Neuronal stem cell (in vitro differentiated cells): ENCODE results near the gene SLC44A3.

ENCODE experiments used
- DNase-seq: peaks from one replicate; pipeline ENCODE4 v3.0.0-alpha.2; 2013; ENCODE audit warnings: low spot score
- H2AFZ ChIP-seq: one replicate; pipeline ENCODE4 v1.6.1; 2013; ENCODE audit warnings: mild to moderate bottlenecking, low read length, inconsistent platforms
- H2AK5ac ChIP-seq: 2 replicates; pipeline ENCODE4 v1.6.1; 2013; ENCODE audit warnings: low read depth, mild to moderate bottlenecking, inconsistent platforms, low read length, moderate library complexity, mixed read lengths
- H2BK120ac ChIP-seq: 2 replicates; pipeline ENCODE4 v1.6.1; 2013; ENCODE audit warnings: low read depth, mild to moderate bottlenecking, inconsistent platforms, low read length, moderate library complexity, mixed read lengths
- H2BK12ac ChIP-seq: one replicate; pipeline ENCODE4 v1.6.1; 2013; ENCODE audit warnings: low read length, inconsistent platforms
- H2BK15ac ChIP-seq: 2 replicates; pipeline ENCODE4 v1.6.1; 2013; ENCODE audit warnings: mild to moderate bottlenecking, low read length, inconsistent platforms, mixed read lengths
- H2BK5ac ChIP-seq: one replicate; pipeline ENCODE4 v1.6.1; 2013; ENCODE audit warnings: inconsistent platforms, mild to moderate bottlenecking, low read length, moderate library complexity
- H3K14ac ChIP-seq: one replicate; pipeline ENCODE4 v1.6.1; 2013; ENCODE audit warnings: low read length, inconsistent platforms
- H3K18ac ChIP-seq: 2 replicates; pipeline ENCODE4 v1.6.1; 2013; ENCODE audit warnings: low read length, inconsistent platforms
- H3K23ac ChIP-seq: 2 replicates; pipeline ENCODE4 v1.6.1; 2013; ENCODE audit warnings: low read depth, mild to moderate bottlenecking, mixed read lengths, low read length, inconsistent platforms; ENCODE audit not compliant: poor library complexity
- H3K27ac ChIP-seq: replicated peaks from 3 replicates; pipeline ENCODE4 v1.5.1; 2013; ENCODE audit warnings: low read length, inconsistent platforms
- H3K27me3 ChIP-seq, 3 experiments: 2 replicates each; pipeline ENCODE4 v1.6.1; 2013; ENCODE audit warnings: low read length in 3 of 3, mild to moderate bottlenecking in 2 of 3, inconsistent platforms in 1 of 3, low read depth in 1 of 3, mixed read lengths in 1 of 3, moderate library complexity in 1 of 3; ENCODE audit not compliant: control insufficient read depth in 3 of 3, insufficient read depth in 3 of 3
- H3K36me3 ChIP-seq, 2 donors: replicated peaks in 1 of 2; 2 replicates each; pipeline ENCODE4 v1.6.1; 2013; ENCODE audit warnings: low read length in 2 of 2; ENCODE audit not compliant: control insufficient read depth in 2 of 2, insufficient read depth in 2 of 2
- H3K4ac ChIP-seq: 2 replicates; pipeline ENCODE4 v1.6.1; 2013; ENCODE audit warnings: inconsistent platforms, mild to moderate bottlenecking, low read length, moderate library complexity
- H3K4me1 ChIP-seq, 2 donors: 1 replicate in 1 of 2; 2 replicates in 1 of 2; pipeline ENCODE4 v1.6.1; 2013; ENCODE audit warnings: low read length in 2 of 2, low read depth in 1 of 2; ENCODE audit not compliant: control insufficient read depth in 2 of 2, insufficient read depth in 1 of 2
- H3K4me2 ChIP-seq: one replicate; pipeline ENCODE4 v1.6.1; 2013; ENCODE audit warnings: mild to moderate bottlenecking, low read length, inconsistent platforms; ENCODE audit not compliant: insufficient read depth, poor library complexity, severe bottlenecking
- H3K4me3 ChIP-seq, 2 donors: 2 replicates each; pipeline ENCODE4 v1.5.1; 2013; ENCODE audit warnings: low read length in 2 of 2, mild to moderate bottlenecking in 2 of 2, inconsistent platforms in 1 of 2, moderate library complexity in 1 of 2
- H3K79me1 ChIP-seq: one replicate; pipeline ENCODE4 v1.6.1; 2013; ENCODE audit warnings: low read depth, mild to moderate bottlenecking, inconsistent platforms, low read length, moderate library complexity
- H3K9ac ChIP-seq: one replicate; pipeline ENCODE4 v1.6.1; 2013; ENCODE audit warnings: mild to moderate bottlenecking, low read depth, low read length, inconsistent platforms; ENCODE audit not compliant: poor library complexity
- H3K9me3 ChIP-seq, 2 donors: replicated peaks in 1 of 2; 2 replicates each; pipeline versions ENCODE3 to v1.6.1; 2013; ENCODE audit warnings: low read length in 2 of 2, mild to moderate bottlenecking in 2 of 2, inconsistent platforms in 1 of 2, low read depth in 1 of 2, mixed read lengths in 1 of 2, moderate library complexity in 1 of 2; ENCODE audit not compliant: control insufficient read depth in 2 of 2, insufficient read depth in 1 of 2
- H4K8ac ChIP-seq: one replicate; pipeline ENCODE4 v1.6.1; 2013; ENCODE audit warnings: low read depth, mild to moderate bottlenecking, inconsistent platforms, low read length, moderate library complexity
- H4K91ac ChIP-seq: one replicate; pipeline ENCODE4 v1.6.1; 2013; ENCODE audit warnings: low read length, low read depth, mild to moderate bottlenecking, inconsistent platforms; ENCODE audit not compliant: poor library complexity
- WGBS, 2 donors: extraction: QIAGEN DNeasy Blood & Tissue Kit; methylation state at CpG; one replicate each; pipeline ENCODE4 v1.1.7; 2013; ENCODE audit warnings: missing lambda C conversion rate in 2 of 2, mixed read lengths in 1 of 2; ENCODE audit not compliant: insufficient read length in 2 of 2, insufficient replicate concordance in 1 of 2; ENCODE audit errors: extremely low coverage in 2 of 2; 5-methylcytosine and 5-hydroxymethylcytosine counted together

The SLC44A3 gene

GRCh38 chr1:94819238-94819944 lies 766 bp upstream of the SLC44A3 start:
- H3K9me3 ChIP-seq, result no peaks in the 10 kb centered on the region
- H2AFZ ChIP-seq, result peak overlapping the region; percentile 96
- no peak overlapping the region for H3K14ac ChIP-seq
- no peak overlapping the region for H3K27ac ChIP-seq
- no peaks in the 10 kb centered on the region for H3K36me3 ChIP-seq
- peak overlapping the region; percentile 78 for H3K4me2 ChIP-seq
- no peak overlapping the region for H2BK5ac ChIP-seq
- no peak overlapping the region for H2BK12ac ChIP-seq
- no peak overlapping the region for H4K8ac ChIP-seq
- no peak overlapping the region for H3K4ac ChIP-seq
- WGBS, 2 donors, result no CpG with 5 or more reads among the region's 14 CpGs
- DNase-seq, result no peak
- H3K18ac ChIP-seq, result peak overlapping the region; percentile 97
- H3K27me3 ChIP-seq, result peaks cover 0 to 25% (median 0%) of the 10 kb centered on the region in 3 experiments
- no peak overlapping the region for H4K91ac ChIP-seq
- no peak overlapping the region for H2BK120ac ChIP-seq
- no peak overlapping the region for H2AK5ac ChIP-seq
- peak overlapping the region; percentile 72 for H2BK15ac ChIP-seq
- peak overlapping the region; percentile 69 for H3K23ac ChIP-seq
- no peaks in the 10 kb centered on the region for H3K79me1 ChIP-seq
- H3K4me3 ChIP-seq, result peak overlapping the region; percentile 55 to 82
- H3K9ac ChIP-seq, result peak overlapping the region; percentile 89
- H3K4me1 ChIP-seq, result peaks cover 8 to 12% of the 10 kb centered on the region in 2 donors

GRCh38 chr1:94820936-94821335 lies 779 bp downstream of the SLC44A3 start:
- H4K91ac ChIP-seq, result no peak overlapping the region
- no peak overlapping the region for H3K14ac ChIP-seq
- H3K4me2 ChIP-seq, result no peak overlapping the region
- no peak for DNase-seq
- H3K4ac ChIP-seq, result no peak overlapping the region
- H3K79me1 ChIP-seq, result no peaks in the 10 kb centered on the region
- H3K27me3 ChIP-seq, result peaks cover 0 to 25% (median 0%) of the 10 kb centered on the region in 3 experiments
- no peak overlapping the region for H4K8ac ChIP-seq
- no peak overlapping the region for H3K27ac ChIP-seq
- H3K23ac ChIP-seq, result no peak overlapping the region
- H3K9ac ChIP-seq, result no peak overlapping the region
- no peak overlapping the region for H2BK15ac ChIP-seq
- peak overlapping the region; percentile 2 for H2AFZ ChIP-seq
- peaks cover 8 to 12% of the 10 kb centered on the region in 2 donors for H3K4me1 ChIP-seq
- no peak overlapping the region for H2BK120ac ChIP-seq
- whole genome bisulfite sequencing, 2 donors, result no CpG with 5 or more reads among the region's 7 CpGs
- no peak overlapping the region for H2BK5ac ChIP-seq
- H3K9me3 ChIP-seq, result no peaks in the 10 kb centered on the region
- peak overlapping the region in 1 of 2 donors; percentile 55 for H3K4me3 ChIP-seq
- H3K18ac ChIP-seq, result no peak overlapping the region
- no peaks in the 10 kb centered on the region for H3K36me3 ChIP-seq
- no peak overlapping the region for H2BK12ac ChIP-seq
- H2AK5ac ChIP-seq, result no peak overlapping the region

- H4K91ac ChIP-seq, result no peak overlapping the region
- peak overlapping the region; percentile 34 for H2AFZ ChIP-seq
- H2BK5ac ChIP-seq, result no peak overlapping the region
- no peak overlapping the region for H3K4me3 ChIP-seq
- WGBS, 2 donors, result no CpG with 5 or more reads among the region's 9 CpGs
- no peak overlapping the region for H3K4ac ChIP-seq
- H2BK15ac ChIP-seq, result no peak overlapping the region
- DNase-seq, result no peak
- peaks cover 0 to 25% (median 0%) of the 10 kb centered on the region in 3 experiments for H3K27me3 ChIP-seq
- no peak overlapping the region for H2AK5ac ChIP-seq
- H3K4me1 ChIP-seq, result peaks cover 8 to 12% of the 10 kb centered on the region in 2 donors
- no peak overlapping the region for H2BK12ac ChIP-seq
- H3K4me2 ChIP-seq, result no peak overlapping the region
- no peaks in the 10 kb centered on the region for H3K79me1 ChIP-seq
- H3K9ac ChIP-seq, result no peak overlapping the region
- no peak overlapping the region for H3K18ac ChIP-seq
- H2BK120ac ChIP-seq, result no peak overlapping the region
- H3K23ac ChIP-seq, result no peak overlapping the region
- no peaks in the 10 kb centered on the region for H3K36me3 ChIP-seq
- H4K8ac ChIP-seq, result no peak overlapping the region
- no peaks in the 10 kb centered on the region for H3K9me3 ChIP-seq
- H3K27ac ChIP-seq, result no peak overlapping the region
- H3K14ac ChIP-seq, result no peak overlapping the region
Measured at GRCh38 chr1:94821636-94822305, 1.6 kb downstream of the SLC44A3 start.

- no peak for DNase-seq
- H4K91ac ChIP-seq, result no peak overlapping the region
- no peak overlapping the region for H3K4ac ChIP-seq
Measured at GRCh38 chr1:94823116-94823515, 3.0 kb downstream of the SLC44A3 start.

More at GRCh38 chr1:94823116-94823515, 3.0 kb downstream of the SLC44A3 start:
- Histone ChIP-seq H2BK5ac (no peak overlapping the region), H2AFZ (no peak overlapping the region), H3K23ac (peak overlapping the region; percentile 34), H3K27ac (no peak overlapping the region), H3K9ac (peak overlapping the region; percentile 61), H2BK15ac (no peak overlapping the region), H3K9me3 (no peaks in the 10 kb centered on the region), H2BK120ac (no peak overlapping the region), H3K18ac (no peak overlapping the region), H3K4me1 (peaks cover 8 to 12% of the 10 kb centered on the region in 2 donors), H4K8ac (no peak overlapping the region), H3K4me3 (no peak overlapping the region), H3K27me3 (peaks cover 0 to 25% (median 0%) of the 10 kb centered on the region in 3 experiments), H2AK5ac (no peak overlapping the region), H2BK12ac (no peak overlapping the region), H3K14ac (no peak overlapping the region), H3K36me3 (no peaks in the 10 kb centered on the region), H3K4me2 (no peak overlapping the region), H3K79me1 (no peaks in the 10 kb centered on the region)
- WGBS, 2 donors, result no CpG with 5 or more reads among the region's 3 CpGs
